ENCODE data around the gene PEX1. TPM values are rescaled to one million over a fixed set of nuclear protein-coding genes. Genes with fewer than 3 reads are reported as not detected.
"Not testable (repeated sequence)": the region's sequence is repeated elsewhere in the genome, so short reads cannot be mapped to it uniquely, and the experiment has no call there.

PEX1 gene
- total and polyA plus RNA-seq, 9 donors = 13.0 to 25.6 (median 18.0) TPM

DNA sequence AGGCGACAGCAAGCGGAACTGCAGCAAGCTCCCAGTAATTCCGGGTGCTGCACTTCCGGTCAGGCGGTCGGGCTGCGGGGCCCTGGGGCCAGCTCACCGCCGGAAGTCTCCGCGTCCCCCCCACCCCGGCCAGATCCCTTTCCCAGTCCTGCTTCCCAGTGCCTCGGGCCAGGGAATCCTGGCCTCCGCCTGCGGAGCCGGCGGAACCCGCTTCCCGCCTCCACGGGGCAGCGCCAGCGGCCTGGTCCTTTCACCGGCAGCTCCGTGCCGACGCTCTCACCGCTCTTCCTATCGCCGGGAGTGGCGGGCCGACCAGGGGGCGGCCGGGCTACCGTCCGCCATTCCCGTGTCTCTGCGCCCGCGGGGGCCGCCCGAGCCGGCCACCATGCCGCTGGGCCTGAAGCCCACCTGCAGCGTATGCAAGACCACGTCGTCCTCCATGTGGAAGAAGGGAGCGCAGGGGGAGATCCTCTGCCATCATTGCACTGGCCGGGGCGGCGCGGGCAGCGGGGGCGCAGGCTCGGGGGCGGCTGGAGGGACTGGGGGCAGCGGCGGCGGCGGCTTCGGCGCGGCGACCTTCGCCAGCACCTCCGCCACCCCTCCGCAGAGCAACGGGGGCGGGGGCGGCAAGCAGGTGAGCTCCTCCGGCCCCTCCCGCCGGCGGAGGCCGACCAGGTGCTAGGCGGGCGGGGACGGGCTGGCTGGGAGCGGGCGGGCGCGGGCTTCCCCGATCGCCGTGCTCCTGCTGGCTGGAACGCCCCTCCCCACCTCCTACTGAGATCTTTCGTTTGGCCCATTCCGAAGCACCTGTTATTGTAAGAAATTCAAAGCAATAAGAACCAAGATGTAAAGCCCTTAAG, 80.7 kb downstream of the PEX1 start, which contains the start of gene GATAD1:
GATAD1 (plus strand) TSS at position 138 of the 860 bp plus-strand sequence; CDS start at position 386, 248 bp downstream.
- Histone ChIP-seq H3K4me3 (ENCODE audit: low read length) (peak within 1 kb of the TSS; percentile 81), H3K27me3 (ENCODE audit: control insufficient read depth, insufficient read depth, low read length) (no peaks in the 10 kb centered on the region), H3K27ac (ENCODE audit: low read length) (peak within 1 kb of the TSS; percentile 92), H3K4me1 (ENCODE audit: control insufficient read depth, insufficient read depth, low read length) (peaks cover 6% of the 10 kb centered on the region), H3K36me3 (ENCODE audit: control insufficient read depth, insufficient read depth, low read length) (peaks cover 23% of the 10 kb centered on the region), H3K9me3 (replicated peaks; ENCODE audit: control insufficient read depth, low read depth, low read length) (no peaks in the 10 kb centered on the region)
- DNase-seq = peak; percentile 96
- 0% methylated on average over 71 of the region's 87 CpGs for WGBS (ENCODE audit: insufficient coverage)

DNA sequence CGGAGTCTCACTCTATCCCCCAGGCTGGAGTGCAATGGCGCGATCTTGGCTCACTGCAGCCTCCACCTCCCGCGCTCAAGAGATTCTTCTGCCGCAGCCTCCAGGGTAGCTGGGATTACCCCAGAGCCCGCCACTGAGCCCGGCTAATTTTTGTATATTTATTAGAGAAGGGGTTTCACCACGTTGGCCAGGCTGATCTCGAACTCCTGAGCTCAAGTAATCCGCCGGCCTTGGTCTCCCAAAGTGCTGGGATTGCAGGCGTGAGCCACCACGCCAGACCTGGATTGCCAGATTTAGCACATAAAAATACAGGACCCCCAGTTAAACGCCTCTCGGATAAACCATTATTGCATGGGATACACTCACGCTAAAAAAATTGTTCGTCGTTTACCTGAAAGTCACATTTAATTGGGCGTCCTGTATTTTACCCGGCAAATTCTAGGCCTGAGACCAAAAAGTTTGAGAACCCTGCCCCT, 81.4 kb downstream of the PEX1 start:
- peaks cover 17% of the 10 kb centered on the region for H3K36me3 ChIP-seq (ENCODE audit: control insufficient read depth, insufficient read depth, low read length)
- H3K27ac ChIP-seq (ENCODE audit: low read length) = no peak overlapping the region
- 39% methylated on average over 13 of the region's 21 CpGs for WGBS (ENCODE audit: insufficient coverage)
- no peaks in the 10 kb centered on the region for H3K9me3 ChIP-seq (replicated peaks; ENCODE audit: control insufficient read depth, low read depth, low read length)
- DNase-seq = no peak
- H3K4me3 ChIP-seq (ENCODE audit: low read length) = peak overlapping the region; percentile 81
- H3K4me1 ChIP-seq (ENCODE audit: control insufficient read depth, insufficient read depth, low read length) = peaks cover 6% of the 10 kb centered on the region
- H3K27me3 ChIP-seq (ENCODE audit: control insufficient read depth, insufficient read depth, low read length) = no peaks in the 10 kb centered on the region

DNA sequence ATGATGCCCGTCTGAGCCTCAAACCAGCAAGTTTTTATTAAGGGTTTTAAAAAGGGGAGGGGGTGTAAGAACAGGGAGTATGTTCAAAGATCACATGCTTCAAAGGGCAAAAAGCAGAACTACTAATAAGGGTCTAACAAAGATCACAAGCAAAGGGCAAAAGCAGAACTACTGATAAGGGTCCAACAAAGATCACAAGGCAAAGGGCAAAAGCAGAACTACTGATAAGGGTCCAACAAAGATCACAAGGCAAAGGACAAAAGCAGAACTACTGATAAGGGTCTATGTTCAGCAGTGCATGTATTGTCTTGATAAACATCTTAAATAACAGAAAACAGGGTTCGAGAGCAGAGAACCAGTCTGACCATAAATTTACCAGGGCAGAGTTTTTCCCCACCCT, 85.6 kb downstream of the PEX1 start:
- not testable (repeated sequence) for H3K36me3 ChIP-seq (ENCODE audit: control insufficient read depth, insufficient read depth, low read length); H3K27ac ChIP-seq (ENCODE audit: low read length); H3K4me3 ChIP-seq (ENCODE audit: low read length); H3K9me3 ChIP-seq (replicated peaks; ENCODE audit: control insufficient read depth, low read depth, low read length); H3K4me1 ChIP-seq (ENCODE audit: control insufficient read depth, insufficient read depth, low read length); DNase-seq; H3K27me3 ChIP-seq (ENCODE audit: control insufficient read depth, insufficient read depth, low read length)
- no CpG with 5 or more reads among the region's 2 CpGs for WGBS (ENCODE audit: insufficient coverage)

DNA sequence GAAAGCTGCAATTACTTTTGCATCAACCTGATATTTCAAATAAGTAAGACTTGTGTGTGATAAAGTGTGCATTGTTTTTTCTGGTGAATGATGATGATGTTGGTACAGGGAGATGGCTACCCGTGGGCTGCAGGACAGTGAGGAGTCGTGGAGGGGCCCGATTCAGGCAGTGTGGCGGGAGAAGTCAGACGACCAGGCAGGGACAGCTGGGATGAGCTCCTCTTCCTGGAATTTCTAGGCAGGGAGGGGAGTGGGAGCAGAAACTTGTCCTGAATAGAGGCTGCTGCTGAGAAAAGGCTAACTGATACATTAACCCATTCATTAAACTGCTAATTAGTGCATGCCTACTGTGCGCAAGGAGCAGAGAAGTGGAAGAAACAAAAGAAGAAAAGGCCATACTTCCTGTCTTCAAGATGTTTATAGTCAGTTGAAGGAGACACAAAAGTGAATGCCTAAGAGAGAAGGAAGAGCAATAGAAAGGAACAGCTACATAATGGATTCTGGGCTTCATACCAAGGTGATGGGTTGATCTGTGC, 90.3 kb downstream of the PEX1 start:
- Histone ChIP-seq H3K27me3 (ENCODE audit: control insufficient read depth, insufficient read depth, low read length) (no peaks in the 10 kb centered on the region), H3K4me1 (ENCODE audit: control insufficient read depth, insufficient read depth, low read length) (no peaks in the 10 kb centered on the region), H3K9me3 (replicated peaks; ENCODE audit: control insufficient read depth, low read depth, low read length) (no peaks in the 10 kb centered on the region), H3K27ac (ENCODE audit: low read length) (no peak overlapping the region), H3K4me3 (ENCODE audit: low read length) (no peak overlapping the region), H3K36me3 (ENCODE audit: control insufficient read depth, insufficient read depth, low read length) (no peaks in the 10 kb centered on the region)
- 45% methylated on average over 4 of the region's 6 CpGs for WGBS (ENCODE audit: insufficient coverage)
- DNase-seq = no peak

Other genes starting within 250 kb of the PEX1 start
- 22.3 TPM for gene GATAD1, start 81.0 kb downstream of the PEX1 start, total RNA-seq
- 10 to 100 TPM; 16.9 to 29.1 (median 22.5) TPM for gene GATAD1, start 81.0 kb downstream of the PEX1 start, polyA plus RNA-seq (ENCODE audit: insufficient read depth in 1 of 8, insufficient read length in 8 of 8, low replicate concordance in 1 of 8)
- gene ERVW-1, start 50.6 kb downstream of the PEX1 start, total RNA-seq = 0.40 TPM
- gene ERVW-1, start 50.6 kb downstream of the PEX1 start, polyA plus RNA-seq (ENCODE audit: insufficient read depth in 1 of 8, insufficient read length in 8 of 8, low replicate concordance in 1 of 8) = 1 to 10 TPM in 1 of 8 donors, under 1 TPM in 7; 0.38 to 1.6 (median 0.70) TPM
- gene RBM48, start 275 bp upstream of the PEX1 start, total RNA-seq = 9.4 TPM
- gene RBM48, start 275 bp upstream of the PEX1 start, polyA plus RNA-seq (ENCODE audit: insufficient read depth in 1 of 8, insufficient read length in 8 of 8, low replicate concordance in 1 of 8) = 10 to 100 TPM in 7 of 8 donors, 1 to 10 TPM in 1; 9.4 to 13.8 (median 12.0) TPM
- 26.6 TPM for gene FAM133B, start 61.9 kb upstream of the PEX1 start, total RNA-seq
- gene FAM133B, start 61.9 kb upstream of the PEX1 start, polyA plus RNA-seq (ENCODE audit: insufficient read depth in 1 of 8, insufficient read length in 8 of 8, low replicate concordance in 1 of 8) = 10 to 100 TPM; 23.1 to 33.5 (median 29.1) TPM